HG02642 (cell line): ENCODE measurements around the gene CIROP.

Experiments used
- ATAC-seq: cut with Tn5 transposase; IDR thresholded peaks from one replicate; pipeline ENCODE4 v1.9.1; 2021; ENCODE audit warnings: mild to moderate bottlenecking; ENCODE audit not compliant: unreplicated experiment, poor library complexity

The CIROP gene

DNA sequence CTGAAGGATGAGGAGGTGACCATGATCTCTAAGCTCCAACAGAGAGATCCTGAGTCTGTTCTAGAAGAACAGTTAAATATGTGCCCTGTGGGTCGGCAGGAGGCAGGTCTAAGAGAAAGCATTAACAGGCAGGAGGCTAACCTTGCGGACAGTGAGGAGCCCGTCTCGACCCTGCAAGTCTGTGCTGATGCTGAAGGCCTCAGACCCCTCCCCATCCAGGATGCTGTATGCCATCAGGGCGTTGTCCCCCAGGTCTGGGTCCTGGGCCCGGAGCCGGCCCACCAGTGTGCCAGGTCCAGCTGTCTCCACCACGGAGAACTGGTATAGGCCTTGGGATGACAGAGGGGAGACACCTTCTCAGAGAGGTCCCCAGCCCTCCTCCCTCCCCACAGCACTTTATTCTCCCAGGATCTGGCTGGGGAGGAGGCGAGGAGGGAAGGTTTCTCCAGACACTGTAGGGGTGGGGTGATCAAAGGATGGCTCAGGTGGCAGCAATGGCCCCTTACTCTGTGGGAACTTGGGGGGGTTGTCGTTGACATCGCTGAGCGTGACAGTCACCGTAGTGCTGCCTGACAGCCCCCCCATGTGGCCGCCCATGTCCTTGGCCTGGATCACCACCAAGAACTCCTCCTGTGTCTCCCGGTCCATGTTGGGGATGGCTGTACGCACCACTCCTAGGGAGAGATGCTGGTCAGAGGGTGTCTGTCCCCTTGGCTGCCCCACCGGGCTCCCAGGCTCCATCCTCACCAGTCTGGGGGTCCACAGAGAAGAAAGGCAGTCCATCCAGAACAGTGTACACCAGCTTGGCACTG lies 50.6 kb downstream of the CIROP start:
- no peak for ATAC-seq

DNA sequence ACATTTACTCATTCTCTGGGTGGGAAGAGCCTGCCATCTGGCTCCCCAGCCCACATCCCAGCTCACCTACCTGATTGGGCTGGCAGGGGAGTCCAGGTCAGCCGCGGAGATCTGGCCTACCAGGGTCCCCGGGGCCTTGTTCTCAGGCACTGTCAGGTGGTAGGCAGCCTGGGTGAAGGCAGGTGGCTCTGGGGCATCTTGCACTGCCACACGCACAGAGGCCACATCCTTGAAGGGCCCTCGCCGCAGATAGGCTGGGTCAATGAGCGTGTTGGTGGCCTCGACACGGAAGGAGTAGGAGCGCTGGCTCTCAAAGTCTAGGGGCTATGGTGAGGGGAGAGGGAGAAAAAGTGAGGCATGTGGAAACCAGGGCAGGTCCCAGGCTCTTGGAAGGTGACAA lies 51.4 kb downstream of the CIROP start:
- ATAC-seq = no peak

DNA sequence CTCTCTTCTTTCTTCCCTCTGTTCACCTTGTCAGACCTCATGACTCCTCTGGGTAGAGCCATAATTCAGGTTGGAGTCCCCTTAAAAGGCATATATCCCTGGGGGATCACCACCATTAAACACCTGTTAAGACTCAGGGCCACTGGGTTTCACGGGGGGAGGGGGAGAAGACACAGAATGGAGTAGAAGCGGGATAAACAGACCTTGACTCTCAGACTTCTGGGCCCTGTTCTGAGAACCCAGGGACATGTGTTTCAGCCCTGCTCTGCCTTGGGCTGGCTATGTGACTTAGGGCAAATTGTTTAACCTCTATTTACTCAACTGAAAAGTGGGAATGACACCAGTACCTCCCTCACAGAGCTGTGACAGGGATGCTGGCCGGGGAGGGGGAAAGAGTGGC lies 52.1 kb downstream of the CIROP start:
- ATAC-seq = no peak

DNA sequence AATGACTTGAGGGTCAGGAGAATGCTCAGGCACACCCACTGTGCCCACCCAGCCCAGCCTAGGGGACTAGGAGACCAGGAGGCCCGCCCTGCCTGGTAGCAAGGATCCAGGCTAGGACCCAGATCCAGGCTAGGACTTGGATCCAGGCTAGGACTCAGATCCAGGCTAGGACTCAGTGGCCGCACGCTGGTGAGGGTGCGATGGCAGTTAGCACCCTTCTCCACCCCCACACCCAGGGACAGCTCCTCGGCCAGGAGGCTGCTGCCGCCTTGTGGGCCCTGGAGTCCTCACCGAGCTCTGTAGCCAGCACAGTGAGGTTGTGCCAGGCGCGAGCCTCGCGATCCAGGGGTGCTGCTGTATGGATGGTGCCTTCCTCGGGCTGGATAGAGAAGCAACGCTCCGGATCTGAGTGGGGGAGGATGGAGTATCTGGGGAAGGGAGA lies 52.6 kb downstream of the CIROP start:
- no peak for ATAC-seq

DNA sequence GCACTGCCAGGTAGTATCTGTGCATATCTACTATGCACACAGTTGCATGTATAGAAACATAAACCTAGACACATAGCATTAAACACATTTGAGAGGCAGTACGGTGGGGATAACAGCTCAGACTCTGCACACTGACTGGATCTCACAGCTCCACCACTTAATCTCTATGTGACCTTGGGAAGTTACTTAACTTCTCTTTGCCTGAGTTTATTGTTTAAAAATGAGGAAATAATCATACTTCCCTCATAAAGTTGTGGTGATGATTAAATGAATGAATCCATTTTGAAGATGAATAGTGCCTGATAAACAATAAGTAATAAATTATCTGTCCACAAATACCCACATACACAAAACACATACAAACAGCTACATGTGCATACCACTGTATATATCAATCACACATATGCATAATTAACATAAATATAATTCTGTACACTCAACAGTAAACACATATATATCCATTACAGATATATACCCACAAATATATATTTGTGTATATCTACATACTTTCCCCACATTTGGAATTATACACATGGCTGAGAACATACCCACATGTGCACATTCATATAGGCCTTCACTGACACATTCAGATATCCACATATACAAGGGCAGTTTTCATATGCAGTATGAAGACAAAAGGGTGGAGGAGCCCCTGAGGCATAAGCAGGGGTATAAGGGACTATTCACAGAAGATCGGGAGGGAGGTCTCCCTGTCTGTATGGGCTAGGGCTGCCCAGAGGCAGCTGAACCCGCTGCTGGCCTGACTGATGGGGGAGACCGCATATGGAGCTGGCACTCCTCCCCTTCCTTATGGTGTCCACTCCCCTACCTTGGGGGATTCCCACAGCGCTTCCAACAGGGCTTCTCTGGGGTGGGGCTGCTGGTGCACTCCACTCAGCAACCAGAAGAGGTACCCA lies 53.4 kb downstream of the CIROP start:
- ATAC-seq = no peak
